ENCODE measurements around the gene FER1L5.
A peak's percentile ranks its signal among the peaks of the same experiment; 100 is the strongest.
"Not testable (repeated sequence)": the region's sequence is repeated elsewhere in the genome, so short reads cannot be mapped to it uniquely, and the experiment has no call there.

Gene FER1L5

GRCh38 chr2:96663829-96664228 lies 21.3 kb downstream of the FER1L5 start:
- TF ChIP-seq CTCF (conservative IDR thresholded peaks at IDR 0.05; ENCODE audit: low read depth, low read length), result no peak
- no peak overlapping the region for H3K4me3 ChIP-seq (ENCODE audit: low read depth, low read length)
- DNase-seq (ENCODE audit: low read depth), result no peak

GRCh38 chr2:96664366-96664925 lies 21.9 kb downstream of the FER1L5 start:
- TF ChIP-seq CTCF (conservative IDR thresholded peaks at IDR 0.05; ENCODE audit: low read depth, low read length), result no peak
- peak; percentile 31 for DNase-seq (ENCODE audit: low read depth)
- no peak overlapping the region for H3K4me3 ChIP-seq (ENCODE audit: low read depth, low read length)

GRCh38 chr2:96665083-96665569 lies 22.6 kb downstream of the FER1L5 start:
- H3K4me3 ChIP-seq (ENCODE audit: low read depth, low read length), result no peak overlapping the region
- DNase-seq (ENCODE audit: low read depth), result peak; percentile 100
- no peak for TF ChIP-seq CTCF (conservative IDR thresholded peaks at IDR 0.05; ENCODE audit: low read depth, low read length)

GRCh38 chr2:96665717-96666116 lies 23.2 kb downstream of the FER1L5 start:
- DNase-seq (ENCODE audit: low read depth), result not testable (repeated sequence)

GRCh38 chr2:96668771-96669170 lies 26.2 kb downstream of the FER1L5 start:
- TF ChIP-seq CTCF (conservative IDR thresholded peaks at IDR 0.05; ENCODE audit: low read depth, low read length), result no peak
- DNase-seq (ENCODE audit: low read depth), result no peak
- no peak overlapping the region for H3K4me3 ChIP-seq (ENCODE audit: low read depth, low read length)

More at GRCh38 chr2:96665717-96666116, 23.2 kb downstream of the FER1L5 start:
- H3K4me3 ChIP-seq (ENCODE audit: low read depth, low read length), result not testable (repeated sequence)

GRCh38 chr2:96669539-96670215 lies 27.1 kb downstream of the FER1L5 start:
- TF ChIP-seq CTCF (conservative IDR thresholded peaks at IDR 0.05; ENCODE audit: low read depth, low read length), result no peak
- no peak for DNase-seq (ENCODE audit: low read depth)
- no peak overlapping the region for H3K4me3 ChIP-seq (ENCODE audit: low read depth, low read length)

GRCh38 chr2:96679848-96680247 lies 37.3 kb downstream of the FER1L5 start:
- H3K4me3 ChIP-seq (ENCODE audit: low read depth, low read length), result peak overlapping the region; percentile 17
- no peak for TF ChIP-seq CTCF (conservative IDR thresholded peaks at IDR 0.05; ENCODE audit: low read depth, low read length)

More at GRCh38 chr2:96679848-96680247, 37.3 kb downstream of the FER1L5 start:
- peak; percentile 42 for DNase-seq (ENCODE audit: low read depth)
